K562 (cell line): ENCODE results near the gene NAA15. TPM values are rescaled to one million over a fixed set of nuclear protein-coding genes. Genes with fewer than 3 reads are reported as not detected.

ENCODE experiments used
- ARID4B ChIP-seq: sonication (generic); formaldehyde crosslinking; IDR thresholded peaks from 2 replicates; pipeline ENCODE4 v1.8.0; 2022; ENCODE audit warnings: mild to moderate bottlenecking, missing genetic modification reagents
- CC2D1A ChIP-seq: fragments of 450-650 bp; IDR thresholded peaks from 2 replicates; pipeline ENCODE4 v1.6.1; 2017; ENCODE audit warnings: mild to moderate bottlenecking
- DEAF1 ChIP-seq: fragments of 450-650 bp; formaldehyde crosslinking; IDR thresholded peaks from 2 replicates; pipeline ENCODE4 v1.4.0; 2020; ENCODE audit warnings: mild to moderate bottlenecking, moderate library complexity
- ETV5 ChIP-seq: sonication (generic); formaldehyde crosslinking; IDR thresholded peaks from 2 replicates; pipeline ENCODE4 v1.4.0; 2020; ENCODE audit warnings: low read depth, mild to moderate bottlenecking, missing genetic modification reagents
- FOS ChIP-seq: IDR thresholded peaks from 3 replicates; pipeline ENCODE4 v1.6.1; 2011; ENCODE audit not compliant: insufficient read length; ENCODE audit errors: extremely low read depth
- FOXJ3 ChIP-seq: sonication (generic); formaldehyde crosslinking; IDR thresholded peaks from 2 replicates; pipeline ENCODE4 v1.4.0; 2020; ENCODE audit warnings: mild to moderate bottlenecking, missing genetic modification reagents
- FOXP1 ChIP-seq: sonication (generic); formaldehyde crosslinking; IDR thresholded peaks from 2 replicates; pipeline ENCODE4 v1.8.0; 2022; ENCODE audit warnings: mild to moderate bottlenecking, missing genetic modification reagents
- HNRNPLL ChIP-seq: fragments of 200-400 bp; formaldehyde crosslinking; IDR thresholded peaks from 2 replicates; pipeline ENCODE4 v1.6.1; 2017; ENCODE audit warnings: low read length, low read depth, mild to moderate bottlenecking; ENCODE audit not compliant: poor library complexity, severe bottlenecking
- NELFE ChIP-seq: IDR thresholded peaks from 2 replicates; pipeline ENCODE4 v1.6.1; 2011; ENCODE audit warnings: mild to moderate bottlenecking; ENCODE audit not compliant: insufficient read depth, insufficient read length
- NEUROD1 ChIP-seq: fragments of 150-350 bp; IDR thresholded peaks from 2 replicates; pipeline ENCODE4 v1.6.1; 2014; ENCODE audit warnings: borderline replicate concordance, low read length, low read depth; ENCODE audit not compliant: partially characterized antibody
- NRF1 ChIP-seq, 2 experiments: fragments of 450-650 bp; IDR thresholded peaks in 1 of 2; conservative IDR thresholded peaks in 1 of 2; 2 replicates each; pipeline ENCODE4 v1.6.1; 2014; ENCODE audit warnings: mild to moderate bottlenecking in 2 of 2
- PHF20 ChIP-seq: fragments of 450-650 bp; IDR thresholded peaks from 2 replicates; pipeline ENCODE4 v1.6.1; 2018; ENCODE audit not compliant: partially characterized antibody
- POLR2A ChIP-seq: fragments of 450-650 bp; conservative IDR thresholded peaks from 2 replicates; pipeline ENCODE4 v1.6.1; 2016
- RFX1 ChIP-seq: fragments of 450-650 bp; IDR thresholded peaks from 2 replicates; pipeline ENCODE4 v1.6.1; 2016; ENCODE audit warnings: mild to moderate bottlenecking, moderate library complexity
- ZFP30 ChIP-seq: fragments of 250-450 bp; sonication (Bioruptor Pico); IDR thresholded peaks from 2 replicates; pipeline ENCODE4 v1.8.0; 2022; ENCODE audit warnings: moderate library complexity, mild to moderate bottlenecking, inconsistent platforms, borderline replicate concordance
- ZNF398 ChIP-seq: fragments of 250-450 bp; sonication (Bioruptor Pico); IDR thresholded peaks from 2 replicates; pipeline ENCODE4 v1.8.0; 2021; ENCODE audit warnings: moderate library complexity, mild to moderate bottlenecking, inconsistent platforms
- polyA plus RNA-seq, 8 experiments: library from polyadenylated mRNA; depleted of rRNA in 4 of 8; stranded (reverse) in 5 of 8; unstranded in 3 of 8; fragments of >200 nt; fragmentation: Nextera tagmentation in 2 of 8; fragmentation: Illumina TruSeq in 1 of 8; extraction: Ambion mirVana in 2 of 8; extraction: Trizol in 1 of 8; gene quantifications; 2 replicates each; pipeline versions ENCODE4 v1.2.1 to v1.2.3, GENCODE V29; 2011 to 2014; ENCODE audit warnings: inconsistent platforms in 1 of 8, missing spikeins in 1 of 8
- total RNA-seq, 7 experiments: library from RNA; depleted of rRNA in 6 of 7; stranded (reverse); fragments of >200 nt in 6 of 7; fragmentation: Illumina TruSeq in 2 of 7; extraction: Trizol in 2 of 7; gene quantifications; 2 replicates each; pipeline versions ENCODE4 v1.2.1 to v1.2.3, GENCODE V29; 2011 to 2021; ENCODE audit warnings: low replicate concordance in 1 of 7
- TF ChIP-seq, protein P1 (sequence below): fragments of 150-350 bp; conservative IDR thresholded peaks from 2 replicates; pipeline ENCODE4 v1.6.1; 2014; ENCODE audit warnings: low read length

NAA15 gene
- total and polyA plus RNA-seq, 9 of the 15 experiments (the other 6 are each of a cell fraction or from before 2014, with no cell fraction given): 37.8 to 117 (median 63.2) TPM

DNA sequence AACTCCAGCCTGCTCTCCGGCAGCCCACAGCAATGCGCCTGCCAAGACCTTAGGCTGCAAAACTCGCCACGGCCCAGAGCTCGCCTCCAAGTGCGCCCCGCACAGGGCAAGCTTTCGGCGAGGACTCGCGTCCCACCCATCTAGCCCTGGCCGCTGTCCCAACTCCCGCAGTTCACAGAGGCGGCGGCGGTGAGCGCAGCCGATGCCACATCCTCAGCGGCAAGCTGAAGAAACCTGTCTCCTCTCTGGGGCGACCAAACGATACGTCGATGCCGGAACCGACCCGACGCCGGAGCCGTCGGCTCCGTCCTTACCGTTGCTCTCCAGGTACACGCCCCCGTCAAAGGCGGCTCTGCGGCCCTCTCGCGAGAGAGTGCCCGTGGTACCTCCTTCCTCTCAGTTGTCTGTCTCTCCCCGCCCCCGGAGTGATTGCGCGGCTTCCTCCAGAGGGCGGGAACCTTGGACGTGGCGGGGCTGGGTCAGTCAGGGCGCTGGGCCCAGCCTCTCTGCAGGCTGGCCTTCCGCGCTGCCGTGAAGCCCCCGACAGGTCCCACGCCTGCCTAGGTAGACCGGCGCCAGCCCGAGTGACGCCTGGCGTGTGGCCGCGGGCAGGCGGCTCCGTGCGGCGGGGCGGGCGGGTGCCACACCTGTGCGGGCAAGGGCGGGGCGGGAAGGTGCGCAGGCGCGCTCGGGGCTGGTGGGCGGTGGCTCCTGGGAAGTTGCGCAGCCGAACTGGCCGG, 152.2 kb downstream of the NAA15 start (continued):
- TF ChIP-seq RFX1 (no peak), FOS (no peak), DEAF1 (CRISPR knock-in tag) (no peak), NEUROD1 (peak; percentile 55), FOXP1 (peak; percentile 95), NELFE (no peak), ETV5 (CRISPR knock-in tag) (peak; percentile 72), ARID4B (CRISPR knock-in tag) (peak; percentile 91), ZNF398 (no peak), PHF20 (peak; percentile 46), HNRNPLL (peak; percentile 100), CC2D1A (peak; percentile 54), POLR2A (peak; percentile 96), NRF1 (conservative IDR thresholded peaks at IDR 0.05 in 1 of 2, IDR thresholded peaks at IDR 0.05 in 1 of 2) (peak; percentile 92; a peak in 3 of 4 replicates), ZFP30 (CRISPR knock-in tag) (no peak), FOXJ3 (CRISPR knock-in tag) (no peak)
- TF ChIP-seq, protein P1, sequence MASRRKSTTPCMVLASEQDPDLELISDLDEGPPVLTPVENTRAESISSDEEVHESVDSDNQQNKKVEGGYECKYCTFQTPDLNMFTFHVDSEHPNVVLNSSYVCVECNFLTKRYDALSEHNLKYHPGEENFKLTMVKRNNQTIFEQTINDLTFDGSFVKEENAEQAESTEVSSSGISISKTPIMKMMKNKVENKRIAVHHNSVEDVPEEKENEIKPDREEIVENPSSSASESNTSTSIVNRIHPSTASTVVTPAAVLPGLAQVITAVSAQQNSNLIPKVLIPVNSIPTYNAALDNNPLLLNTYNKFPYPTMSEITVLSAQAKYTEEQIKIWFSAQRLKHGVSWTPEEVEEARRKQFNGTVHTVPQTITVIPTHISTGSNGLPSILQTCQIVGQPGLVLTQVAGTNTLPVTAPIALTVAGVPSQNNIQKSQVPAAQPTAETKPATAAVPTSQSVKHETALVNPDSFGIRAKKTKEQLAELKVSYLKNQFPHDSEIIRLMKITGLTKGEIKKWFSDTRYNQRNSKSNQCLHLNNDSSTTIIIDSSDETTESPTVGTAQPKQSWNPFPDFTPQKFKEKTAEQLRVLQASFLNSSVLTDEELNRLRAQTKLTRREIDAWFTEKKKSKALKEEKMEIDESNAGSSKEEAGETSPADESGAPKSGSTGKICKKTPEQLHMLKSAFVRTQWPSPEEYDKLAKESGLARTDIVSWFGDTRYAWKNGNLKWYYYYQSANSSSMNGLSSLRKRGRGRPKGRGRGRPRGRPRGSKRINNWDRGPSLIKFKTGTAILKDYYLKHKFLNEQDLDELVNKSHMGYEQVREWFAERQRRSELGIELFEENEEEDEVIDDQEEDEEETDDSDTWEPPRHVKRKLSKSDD: 0 out of 2 replicates have a peak, but pooled peaks have one; percentile 34
